Adrenal gland (tissue), 12 donors: ENCODE data around the gene INVS. TPM values are rescaled to one million over a fixed set of nuclear protein-coding genes. Genes with fewer than 3 reads are reported as not detected.
A peak's percentile ranks its signal among the peaks of the same experiment; 100 is the strongest.

ENCODE experiments used
- DNase-seq, 7 donors: peaks; one replicate each; pipeline ENCODE4 v3.0.0-alpha.2; 2019 to 2020
- H3K27ac ChIP-seq, 5 donors: fragments of 200-600 bp; sonication (generic) in 4 of 5; 1 replicate in 3 of 5; 2 replicates in 2 of 5; pipeline versions ENCODE4 v1.5.1 to v1.8.0; 2016 to 2020; ENCODE audit warnings: mild to moderate bottlenecking in 1 of 5
- H3K27me3 ChIP-seq: fragments of 200-600 bp; 2 replicates; pipeline ENCODE4 v1.8.0; 2021
- H3K36me3 ChIP-seq, 2 donors: fragments of 200-600 bp; replicated peaks in 1 of 2; 1 replicate in 1 of 2; 2 replicates in 1 of 2; pipeline versions ENCODE4 v1.5.1 to v1.8.0; 2018 to 2022
- H3K4me1 ChIP-seq, 2 donors: fragments of 200-600 bp; replicated peaks in 1 of 2; 1 replicate in 1 of 2; 2 replicates in 1 of 2; pipeline versions ENCODE4 v1.5.1 to v1.8.0; 2018 to 2021
- H3K4me3 ChIP-seq, 4 donors: fragments of 200-600 bp; sonication (generic) in 3 of 4; one replicate each; pipeline ENCODE4 v1.5.1; 2016 to 2018
- H3K9me3 ChIP-seq, 3 donors: fragments of 200-600 bp; sonication (generic) in 1 of 3; replicated peaks in 1 of 3; 1 replicate in 2 of 3; 2 replicates in 1 of 3; pipeline versions ENCODE4 v1.5.1 to v1.8.0; 2016 to 2021
- CTCF ChIP-seq, 6 experiments: fragments of 450-650 bp in 4 of 6; fragments of 200-600 bp in 2 of 6; sonication (generic) in 1 of 6; IDR thresholded peaks; 1 replicate in 5 of 6; 2 replicates in 1 of 6; pipeline versions ENCODE4 v1.5.1 to v1.8.0; 2016 to 2021; ENCODE audit warnings: antibody characterized with exemption in 6 of 6, mild to moderate bottlenecking in 2 of 6, moderate library complexity in 1 of 6
- POLR2A ChIP-seq, 2 donors: fragments of 450-650 bp; IDR thresholded peaks; one replicate each; pipeline ENCODE4 v1.6.1; 2017; ENCODE audit warnings: antibody characterized with exemption in 2 of 2, mild to moderate bottlenecking in 2 of 2, moderate library complexity in 1 of 2
- WGBS, 4 donors: extraction: QIAGEN DNeasy Blood & Tissue Kit in 2 of 4; methylation state at CpG; one replicate each; pipeline versions ENCODE4 v1.1.5 to v1.1.7; 2013 to 2017; 5-methylcytosine and 5-hydroxymethylcytosine counted together
- intact Hi-C, 2 donors: fragments of 100-400 bp; cut with DNase I; formaldehyde crosslinking; loops; one replicate each; pipeline versions ENCODE4 v1.14.1 to v1.15.0; 2022 to 2023
- polyA plus RNA-seq, 3 donors: library from polyadenylated mRNA; stranded (reverse); fragments of 200-250 nt in 2 of 3; fragments of 350-450 nt in 1 of 3; fragmentation: Illumina TruSeq in 1 of 3; extraction: RNeasy Lipid Tissue Mini Kit (QIAGEN cat#74804) in 1 of 3; gene quantifications; one replicate each; pipeline ENCODE4 v1.2.3, GENCODE V29; 2013 to 2014
- total RNA-seq, 9 donors: library from RNA; depleted of rRNA in 4 of 9; stranded (reverse); fragments of >200 nt in 4 of 9; fragments of 120-200 nt in 1 of 9; fragmentation: NEBNext Ultra II Directional in 1 of 9; extraction: Animal tissue kit (Norgen Biotek cat#: 25700) in 1 of 9; gene quantifications; one replicate each; pipeline versions ENCODE4 v1.1.0 to v1.2.4, GENCODE V29; 2013 to 2023
- donor health status: healthy with polysubstance abuse.
- donor health status: Bipolar disorder and iron deficiency.
- donor health status: DM: yes; HTN: yes; CAD: no.
- donor health status: DM: no; HTN: no; CAD: no.
- donor health status: DM: no; HTN: no; CAD: no.
- donor health status: DM: yes; HTN: yes; CAD: no.

INVS gene
- total and polyA plus RNA-seq, 12 donors = 6.4 to 47.7 (median 24.4) TPM

DNA sequence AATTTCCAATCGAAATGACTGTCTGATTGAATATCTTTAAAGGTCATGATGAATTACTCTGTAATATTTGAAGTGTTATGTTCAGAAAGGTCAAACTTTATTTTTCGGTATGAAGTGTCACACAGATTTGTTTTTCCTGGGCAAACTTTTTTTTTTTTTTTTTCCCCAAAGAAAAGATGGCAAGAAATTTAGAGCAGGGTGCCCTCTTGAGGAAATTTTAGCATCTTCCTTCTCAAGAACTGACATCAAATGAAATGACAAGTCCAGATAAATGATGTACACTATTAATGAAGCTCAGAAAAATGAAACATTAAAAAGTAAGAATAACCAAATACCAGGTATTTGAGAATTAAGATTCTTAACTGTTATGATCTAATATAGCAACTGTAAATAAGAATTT lies 123.6 kb downstream of the INVS start:
- intact Hi-C loops = loop anchor here in 1 of 2 donors (5.0 kb wide), 1 partner anchor 190 kb away; no protein-coding TSS in a partner anchor

GRCh38 chr9:100227636-100228035 lies 128.6 kb downstream of the INVS start:
- H3K4me1 ChIP-seq = peaks cover 12 to 25% of the 10 kb centered on the region in 2 donors
- no peaks in the 10 kb centered on the region for H3K27me3 ChIP-seq
- peaks cover 0 to 2% (median 0%) of the 10 kb centered on the region in 3 donors for H3K9me3 ChIP-seq
- WGBS, 4 donors = 44 to 55% (median 46%) methylated on average over 2 of the region's 2 CpGs
- no peaks in the 10 kb centered on the region for H3K36me3 ChIP-seq
- DNase-seq = peak in 5 of 7 donors; percentile 22 to 54 (median 41)
- TF ChIP-seq CTCF (IDR thresholded peaks at IDR 0.05) = no peak
- no peak for TF ChIP-seq POLR2A (IDR thresholded peaks at IDR 0.05)
- intact Hi-C loops = no loop called here
- H3K27ac ChIP-seq = peak overlapping the region; percentile 19 to 76 (median 59)
- H3K4me3 ChIP-seq = no peak overlapping the region

More for the DNA sequence above, 123.6 kb downstream of the INVS start:
- WGBS, 4 donors = 16 to 19% (median 16%) methylated on average over 2 of the region's 2 CpGs
- H3K36me3 ChIP-seq = no peaks in the 10 kb centered on the region
- no peak overlapping the region for H3K27ac ChIP-seq
- peak; percentile 6 to 43 (median 32) for TF ChIP-seq CTCF (IDR thresholded peaks at IDR 0.05)
- TF ChIP-seq POLR2A (IDR thresholded peaks at IDR 0.05) = no peak
- no peak overlapping the region for H3K4me3 ChIP-seq
- H3K4me1 ChIP-seq = peaks cover 0 to 10% of the 10 kb centered on the region in 2 donors
- no peaks in the 10 kb centered on the region for H3K27me3 ChIP-seq
- no peaks in the 10 kb centered on the region for H3K9me3 ChIP-seq
- DNase-seq = no peak

GRCh38 chr9:100228352-100228869 lies 129.4 kb downstream of the INVS start:
- Histone ChIP-seq H3K27me3 (no peaks in the 10 kb centered on the region), H3K36me3 (no peaks in the 10 kb centered on the region), H3K4me3 (no peak overlapping the region), H3K27ac (peak overlapping the region in 3 of 5 donors; percentile 59 to 76 (median 69)), H3K9me3 (peaks cover 0 to 2% (median 0%) of the 10 kb centered on the region in 3 donors), H3K4me1 (peaks cover 12 to 20% of the 10 kb centered on the region in 2 donors)
- 15 to 41% (median 30%) methylated on average over 4 of the region's 4 CpGs for WGBS, 4 donors
- TF ChIP-seq POLR2A (IDR thresholded peaks at IDR 0.05) (no peak), CTCF (IDR thresholded peaks at IDR 0.05) (no peak)
- peak in 1 of 7 donors; percentile 16 for DNase-seq
- intact Hi-C loops = no loop called here

GRCh38 chr9:100229136-100229535 lies 130.1 kb downstream of the INVS start:
- DNase-seq = no peak
- peaks cover 0 to 2% (median 0%) of the 10 kb centered on the region in 3 donors for H3K9me3 ChIP-seq
- H3K27me3 ChIP-seq = no peaks in the 10 kb centered on the region
- intact Hi-C loops = no loop called here
- H3K4me3 ChIP-seq = no peak overlapping the region
- H3K4me1 ChIP-seq = peaks cover 12 to 20% of the 10 kb centered on the region in 2 donors
- no peaks in the 10 kb centered on the region for H3K36me3 ChIP-seq
- 91 to 94% (median 91%) methylated on average over 2 of the region's 2 CpGs for WGBS, 4 donors
- H3K27ac ChIP-seq = peak overlapping the region in 2 of 5 donors; percentile 33 to 59
- TF ChIP-seq POLR2A (IDR thresholded peaks at IDR 0.05) = no peak
- TF ChIP-seq CTCF (IDR thresholded peaks at IDR 0.05) = no peak
